Measurements from ENCODE around the gene MARK3.
"Not testable (repeated sequence)": the region's sequence is repeated elsewhere in the genome, so short reads cannot be mapped to it uniquely, and the experiment has no call there.

MARK3 gene

GRCh38 chr14:103495854-103496253 lies 110.6 kb downstream of the MARK3 start:
- no peak for DNase-seq

- DNase-seq: no peak
Measured at GRCh38 chr14:103496776-103497175, 111.6 kb downstream of the MARK3 start.

- DNase-seq: no peak
Measured at GRCh38 chr14:103499709-103500108, 114.5 kb downstream of the MARK3 start.

- DNase-seq: peak; percentile 95
Measured at GRCh38 chr14:103500148-103500990, 115.2 kb downstream of the MARK3 start.

- no peak for DNase-seq
Measured at GRCh38 chr14:103501041-103501870, 116.0 kb downstream of the MARK3 start.

GRCh38 chr14:103501921-103502669 lies 116.9 kb downstream of the MARK3 start:
- no peak for DNase-seq

GRCh38 chr14:103502877-103503276 lies 117.7 kb downstream of the MARK3 start:
- no peak for DNase-seq

- DNase-seq: no peak
Measured at GRCh38 chr14:103503296-103503695, 118.1 kb downstream of the MARK3 start.

- DNase-seq: no peak
Measured at GRCh38 chr14:103504991-103505565, 119.9 kb downstream of the MARK3 start.

GRCh38 chr14:103507751-103508150 lies 122.5 kb downstream of the MARK3 start:
- no peak for DNase-seq

GRCh38 chr14:103508521-103509329 lies 123.5 kb downstream of the MARK3 start:
- no peak for DNase-seq

GRCh38 chr14:103509864-103510723 lies 124.9 kb downstream of the MARK3 start:
- DNase-seq: no peak

- no peak for DNase-seq
Measured at GRCh38 chr14:103510724-103511693, 125.8 kb downstream of the MARK3 start.

GRCh38 chr14:103512180-103512579 lies 127.0 kb downstream of the MARK3 start:
- DNase-seq: not testable (repeated sequence)

- peak; percentile 61 for DNase-seq
Measured at GRCh38 chr14:103512701-103513611, 127.7 kb downstream of the MARK3 start.

GRCh38 chr14:103514596-103515421 lies 129.6 kb downstream of the MARK3 start:
- DNase-seq: no peak

- peak; percentile 38 for DNase-seq
Measured at GRCh38 chr14:103516426-103517173, 131.4 kb downstream of the MARK3 start.
